Adipose tissue (tissue), 3 donors: ENCODE data around the gene FANCG. TPM values are rescaled to one million over a fixed set of nuclear protein-coding genes. Genes with fewer than 3 reads are reported as not detected.

Experiments
- H3K27ac ChIP-seq: one replicate; pipeline ENCODE4 v1.5.1; 2013; ENCODE audit warnings: low read depth, low read length
- WGBS, 3 donors: extraction: QIAGEN DNeasy Blood & Tissue Kit; methylation state at CpG; one replicate each; pipeline ENCODE4 v1.1.7; 2013; 5-methylcytosine and 5-hydroxymethylcytosine counted together
- polyA plus RNA-seq, 3 donors: library from polyadenylated mRNA; stranded (reverse); fragments of 200-250 nt; gene quantifications; one replicate each; pipeline ENCODE4 v1.2.3, GENCODE V29; 2013
- donor health status: healthy with polysubstance abuse.
- donor health status: Bipolar disorder and iron deficiency.
- donor health status: healthy.

The FANCG gene
- polyA plus RNA-seq, 3 donors: 5.6 to 12.0 (median 8.5) TPM

GRCh38 chr9:35042081-35042604 lies 37.6 kb downstream of the FANCG start:
- WGBS, 3 donors: 54 to 89% (median 56%) methylated on average over 3 of the region's 3 CpGs
- no peak overlapping the region for H3K27ac ChIP-seq

GRCh38 chr9:35035851-35036701 lies 43.7 kb downstream of the FANCG start:
- H3K27ac ChIP-seq: no peak overlapping the region
- WGBS, 3 donors: 37 to 66% (median 45%) methylated on average over 48 of the region's 48 CpGs

GRCh38 chr9:35033101-35033500 lies 46.6 kb downstream of the FANCG start:
- WGBS, 3 donors: 92 to 96% (median 93%) methylated on average over 2 of the region's 2 CpGs
- H3K27ac ChIP-seq: no peak overlapping the region

- 72 to 82% (median 75%) methylated on average over 2 of the region's 2 CpGs for WGBS, 3 donors
- no peak overlapping the region for H3K27ac ChIP-seq
These were observed 49.9 kb downstream of the FANCG start for GRCh38 chr9:35029852-35030251.

GRCh38 chr9:35029241-35029640 lies 50.5 kb downstream of the FANCG start:
- 70 to 89% (median 87%) methylated on average over 4 of the region's 4 CpGs for WGBS, 3 donors
- H3K27ac ChIP-seq: no peak overlapping the region

- H3K27ac ChIP-seq: no peak overlapping the region
These were observed 51.4 kb downstream of the FANCG start for GRCh38 chr9:35028341-35028740.

- H3K27ac ChIP-seq: no peak overlapping the region
- WGBS, 3 donors: 36 to 65% (median 42%) methylated on average over 1 of the region's 1 CpG
These were observed 51.9 kb downstream of the FANCG start for GRCh38 chr9:35027860-35028259.

GRCh38 chr9:35027374-35027773 lies 52.4 kb downstream of the FANCG start:
- 58 to 75% (median 68%) methylated on average over 1 of the region's 1 CpG for WGBS, 3 donors
- H3K27ac ChIP-seq: no peak overlapping the region

GRCh38 chr9:35026671-35027070 lies 53.1 kb downstream of the FANCG start:
- WGBS, 3 donors: 54 to 77% (median 60%) methylated on average over 3 of the region's 3 CpGs
- H3K27ac ChIP-seq: no peak overlapping the region

Other genes starting within 250 kb of the FANCG start
- under 1 TPM; 0.03 to 0.34 (median 0.19) TPM for gene PHF24, start 121.7 kb downstream of the FANCG start, polyA plus RNA-seq
- 1 to 10 TPM; 2.3 to 9.3 (median 7.8) TPM for gene DNAJB5, start 90.2 kb downstream of the FANCG start, polyA plus RNA-seq
- 100 to 1,000 TPM in 1 of 3 donors, 10 to 100 TPM in 2; 53.4 to 148 (median 54.3) TPM for gene VCP, start 7.3 kb downstream of the FANCG start, polyA plus RNA-seq
- gene PIGO, start 16.6 kb upstream of the FANCG start, polyA plus RNA-seq: 10 to 100 TPM; 13.5 to 17.8 (median 15.0) TPM
- 100 to 1,000 TPM in 1 of 3 donors, 10 to 100 TPM in 2; 67.7 to 110 (median 79.7) TPM for gene STOML2, start 23.2 kb upstream of the FANCG start, polyA plus RNA-seq
- 10 to 100 TPM in 2 of 3 donors, 1 to 10 TPM in 1; 4.7 to 16.4 (median 15.5) TPM for gene ATOSB, start 35.9 kb upstream of the FANCG start, polyA plus RNA-seq
- 10 to 100 TPM in 2 of 3 donors, 1 to 10 TPM in 1; 9.9 to 21.9 (median 14.3) TPM for gene UNC13B, start 82.1 kb upstream of the FANCG start, polyA plus RNA-seq